ENCODE measurements around the gene TEX10. TPM values are rescaled to one million over a fixed set of nuclear protein-coding genes. Genes with fewer than 3 reads are reported as not detected.

The TEX10 gene
- total and polyA plus RNA-seq, 2 of the 4 experiments (the other 2 are of a cell fraction): 16.2 to 43.9 TPM

GRCh38 chr9:100282388-100282719, 70.4 kb downstream of the TEX10 start:
- H4K5ac ChIP-seq (ENCODE audit: low read depth, low read length): no peak overlapping the region
- no peak overlapping the region for H3K14ac ChIP-seq (replicated peaks; ENCODE audit: low read depth, low read length)
- H2AK9ac ChIP-seq (replicated peaks; ENCODE audit: low read depth, low read length, poor library complexity): no peak overlapping the region
- no peak for DNase-seq
- H3K9me1 ChIP-seq (ENCODE audit: insufficient read depth, low read length): no peaks in the 10 kb centered on the region
- H3K4me1 ChIP-seq (ENCODE audit: control insufficient read depth, insufficient read depth, low read length): peaks cover 2% of the 10 kb centered on the region; the same call in 1 of the 2 replicates
- H4K8ac ChIP-seq (ENCODE audit: low read depth in 2 of 2, low read length in 2 of 2): no peak overlapping the region
- H4K20me1 ChIP-seq (ENCODE audit: insufficient read depth, low read length): no peaks in the 10 kb centered on the region
- H3K79me1 ChIP-seq (ENCODE audit: low read depth in 1 of 2, low read length in 2 of 2): 0 out of 4 replicates have a peak, but pooled peaks cover 0 to 1% of the 10 kb centered on the region in 2 experiments
- no peak overlapping the region for H3K9ac ChIP-seq (ENCODE audit: low read depth, low read length)
- H3K4me3 ChIP-seq (ENCODE audit: insufficient read depth, low read depth, low read length): no peak overlapping the region
- no peak overlapping the region for H2AFZ ChIP-seq (replicated peaks; ENCODE audit: low read length, poor library complexity)
- ATAC-seq (ENCODE audit: low read depth): no peak
- H2BK5ac ChIP-seq (ENCODE audit: low read depth, low read length, poor library complexity, severe bottlenecking): no peak overlapping the region
- POLR2A ChIA-PET (ENCODE audit: unreplicated experiment): no interaction called here
- no peak overlapping the region for H2BK120ac ChIP-seq (ENCODE audit: low read depth, low read length)
- no peak overlapping the region for H3K23ac ChIP-seq (ENCODE audit: low read depth, low read length)
- no peak overlapping the region for H3K4ac ChIP-seq (ENCODE audit: low read depth, low read length)
- TF ChIP-seq NFE2L2 (IDR thresholded peaks at IDR 0.05; ENCODE audit: low read depth, low read length) (no peak), MXI1 (IDR thresholded peaks at IDR 0.05; ENCODE audit: borderline replicate concordance, low read depth, low read length) (no peak), CEBPB (IDR thresholded peaks at IDR 0.05; ENCODE audit: low read depth, low read length) (no peak), BHLHE40 (IDR thresholded peaks at IDR 0.05; ENCODE audit: low read depth, low read length) (no peak)
- no peak overlapping the region for H3K4me2 ChIP-seq (ENCODE audit: low read depth, low read length)
- H3K27me3 ChIP-seq (ENCODE audit: control insufficient read depth, insufficient read depth, low read length): no peaks in the 10 kb centered on the region
- in situ Hi-C loops (cut with MboI; ENCODE audit: low sequenced_read_pairs) (no loop called here), intact Hi-C loops (cut with micrococcal nuclease) (no loop called here), dilution Hi-C loops (cut with HindIII; ENCODE audit: low sequenced_read_pairs, unreplicated experiment) (no loop called here)
- H2BK15ac ChIP-seq (ENCODE audit: low read depth, low read length): no peak overlapping the region
- WGBS, 2 experiments (ENCODE audit: extremely low coverage in 2 of 2, insufficient read length in 1 of 2): no CpG with 5 or more reads among the region's 4 CpGs
- no peak overlapping the region for H2AK5ac ChIP-seq (ENCODE audit: low read depth, low read length)
- no peak overlapping the region for H4K91ac ChIP-seq (ENCODE audit: insufficient read depth, low read depth, low read length)
- H3K9me3 ChIP-seq (ENCODE audit: control insufficient read depth, insufficient read depth, low read length): no peaks in the 10 kb centered on the region
- H3K27ac ChIP-seq (ENCODE audit: insufficient read depth, low read length): no peak overlapping the region
- CTCF ChIA-PET: interaction anchor here (1.1 kb wide), 1 partner anchor 9 kb away, joined by 3 read pairs; no protein-coding TSS in a partner anchor
- BruUV-seq (replicated peaks): no TSS peak
- H3K56ac ChIP-seq (ENCODE audit: extremely low read depth, insufficient read depth, low read length): no peak overlapping the region
- H2BK20ac ChIP-seq (ENCODE audit: low read depth, low read length): no peak overlapping the region
- H3K36me3 ChIP-seq (ENCODE audit: control insufficient read depth, insufficient read depth, low read length): peaks cover 14% of the 10 kb centered on the region
- no peak overlapping the region for H3K18ac ChIP-seq (ENCODE audit: low read depth, low read length)

All from IMR-90 (cell line).